GM10248 (cell line): ENCODE results near the gene DNPH1.

ENCODE experiments used
- CTCF ChIA-PET: fragments of 300-600 bp; sonication (Branson Sonifier 250); formaldehyde crosslinking; extraction: SDS; loops from one replicate; lab custom pipeline; 2021; ENCODE audit warnings: antibody characterized with exemption; lab: Yijun Ruan, JAX
- POLR2A ChIA-PET: fragments of 350-650 bp; sonication (Branson Sonifier 250); formaldehyde crosslinking; extraction: SDS; loops from one replicate; lab custom pipeline; 2020; ENCODE audit warnings: antibody characterized with exemption; lab: Yijun Ruan, JAX
- DNase-seq: peaks from one replicate; pipeline ENCODE4 v3.0.0; 2012; ENCODE audit errors: extremely low spot score
- TF ChIP-seq, protein P1 (sequence below): IDR thresholded peaks from 2 replicates; pipeline ENCODE4 v1.5.1; 2012; ENCODE audit warnings: mild to moderate bottlenecking, low read depth; ENCODE audit errors: extremely low read depth, missing control alignments, control extremely low read depth

The DNPH1 gene

GRCh38 chr6:43221046-43221972, 8.0 kb downstream of the DNPH1 start:
- CTCF ChIA-PET: interaction anchor here (1.3 to 4.8 kb wide), 3 partner anchors 9 to 17 kb away, joined by 4 to 36 read pairs (median 4); partner anchors contain the start of gene DNPH1
- no peak for DNase-seq
- TF ChIP-seq, protein P1, sequence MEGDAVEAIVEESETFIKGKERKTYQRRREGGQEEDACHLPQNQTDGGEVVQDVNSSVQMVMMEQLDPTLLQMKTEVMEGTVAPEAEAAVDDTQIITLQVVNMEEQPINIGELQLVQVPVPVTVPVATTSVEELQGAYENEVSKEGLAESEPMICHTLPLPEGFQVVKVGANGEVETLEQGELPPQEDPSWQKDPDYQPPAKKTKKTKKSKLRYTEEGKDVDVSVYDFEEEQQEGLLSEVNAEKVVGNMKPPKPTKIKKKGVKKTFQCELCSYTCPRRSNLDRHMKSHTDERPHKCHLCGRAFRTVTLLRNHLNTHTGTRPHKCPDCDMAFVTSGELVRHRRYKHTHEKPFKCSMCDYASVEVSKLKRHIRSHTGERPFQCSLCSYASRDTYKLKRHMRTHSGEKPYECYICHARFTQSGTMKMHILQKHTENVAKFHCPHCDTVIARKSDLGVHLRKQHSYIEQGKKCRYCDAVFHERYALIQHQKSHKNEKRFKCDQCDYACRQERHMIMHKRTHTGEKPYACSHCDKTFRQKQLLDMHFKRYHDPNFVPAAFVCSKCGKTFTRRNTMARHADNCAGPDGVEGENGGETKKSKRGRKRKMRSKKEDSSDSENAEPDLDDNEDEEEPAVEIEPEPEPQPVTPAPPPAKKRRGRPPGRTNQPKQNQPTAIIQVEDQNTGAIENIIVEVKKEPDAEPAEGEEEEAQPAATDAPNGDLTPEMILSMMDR: no peak
- POLR2A ChIA-PET: no interaction called here

- POLR2A ChIA-PET: no interaction called here
- TF ChIP-seq, protein P1: no peak
- CTCF ChIA-PET: interaction anchor here (1.3 to 4.8 kb wide), 3 partner anchors 10 to 17 kb away, joined by 4 to 36 read pairs (median 4); partner anchors contain the start of gene DNPH1
- DNase-seq: no peak
Measured at GRCh38 chr6:43220439-43220951, 8.8 kb downstream of the DNPH1 start.

GRCh38 chr6:43219814-43220213, 9.5 kb downstream of the DNPH1 start:
- ChIA-PET CTCF (interaction anchor here (1.4 to 4.8 kb wide), 2 partner anchors 10 to 76 kb away, joined by 3 to 36 read pairs; partner anchors contain the start of gene DNPH1), POLR2A (no interaction called here)
- DNase-seq: no peak
- TF ChIP-seq, protein P1: no peak

DNA sequence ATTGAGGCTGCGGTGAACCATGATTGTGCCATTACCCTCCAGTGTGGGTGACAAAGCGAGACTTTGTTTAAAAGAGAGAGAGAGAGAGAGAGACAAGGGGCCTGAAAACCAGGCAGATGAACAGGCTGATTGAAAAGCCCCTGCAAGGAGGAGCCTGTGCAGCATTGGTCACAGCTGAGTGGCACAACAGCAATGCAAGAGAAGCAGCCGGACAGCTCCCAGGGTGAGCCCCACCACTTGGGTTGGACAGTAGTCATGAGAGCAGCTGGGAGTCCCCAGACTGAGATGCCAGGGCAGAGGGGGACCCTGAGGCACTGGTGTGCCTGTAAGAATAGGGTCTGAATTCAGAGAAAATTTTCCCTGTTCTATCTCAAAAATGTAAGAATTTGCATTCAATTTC, 10.2 kb downstream of the DNPH1 start:
- TF ChIP-seq, protein P1: no peak
- CTCF ChIA-PET: interaction anchor here (1.4 to 4.8 kb wide), 2 partner anchors 11 to 75 kb away, joined by 3 to 36 read pairs; partner anchors contain the start of gene DNPH1
- POLR2A ChIA-PET: interaction anchor here (0.5 kb wide), 1 partner anchor 119 kb away, joined by 5 read pairs; no protein-coding TSS in a partner anchor
- DNase-seq: no peak

- CTCF ChIA-PET: interaction anchor here (4.8 kb wide), 1 partner anchor 13 kb away, joined by 36 read pairs; the partner anchor contains the start of gene DNPH1
Measured at GRCh38 chr6:43217351-43217750, 11.9 kb downstream of the DNPH1 start.

DNA sequence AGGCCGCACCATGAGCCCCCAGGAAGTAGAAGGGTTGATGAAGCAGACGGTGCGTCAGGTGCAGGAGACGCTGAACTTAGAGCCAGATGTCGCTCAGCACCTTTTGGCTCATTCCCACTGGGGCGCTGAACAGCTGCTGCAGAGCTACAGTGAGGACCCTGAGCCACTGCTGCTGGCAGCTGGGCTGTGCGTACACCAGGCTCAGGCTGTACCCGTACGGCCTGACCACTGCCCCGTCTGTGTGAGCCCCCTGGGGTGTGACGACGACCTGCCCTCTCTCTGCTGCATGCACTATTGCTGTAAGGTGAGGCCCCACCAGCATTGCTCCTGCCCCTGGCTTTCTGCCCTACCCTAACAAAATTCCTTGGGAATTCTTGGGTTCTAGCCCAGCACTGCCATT, 13.1 kb downstream of the DNPH1 start:
- no peak for DNase-seq
- ChIA-PET POLR2A (no interaction called here), CTCF (interaction anchor here (1.0 to 1.1 kb wide), 2 partner anchors 8 to 12 kb away, joined by 5 to 6 read pairs; partner anchors contain the start of gene DNPH1)
- TF ChIP-seq, protein P1: no peak

More at GRCh38 chr6:43217351-43217750, 11.9 kb downstream of the DNPH1 start:
- no peak for DNase-seq
- POLR2A ChIA-PET: no interaction called here
- TF ChIP-seq, protein P1: no peak
